ENCODE measurements around the gene FAM174B. TPM values are rescaled to one million over a fixed set of nuclear protein-coding genes. Genes with fewer than 3 reads are reported as not detected.

FAM174B gene
- total and polyA plus RNA-seq, 2 donors (not counting 1 experiment from before 2014, with no cell fraction given) = 0.03 to 1.9 TPM

- H3K9me3 Mint-ChIP-seq (ENCODE audit: insufficient read depth) = no peaks in the 10 kb centered on the region
- TF ChIP-seq EZH2 (IDR thresholded peaks at IDR 0.05; ENCODE audit: borderline replicate concordance, insufficient read depth, low read depth, low read length, poor library complexity, severe bottlenecking) = no peak
- no peak for TF ChIP-seq CTCF (IDR thresholded peaks at IDR 0.05)
Measured at GRCh38 chr15:92634060-92634459, 21.5 kb downstream of the FAM174B start.

GRCh38 chr15:92633418-92633817, 22.2 kb downstream of the FAM174B start:
- Mint-ChIP-seq H3K4me1 (no peaks in the 10 kb centered on the region), H3K27ac (no peak overlapping the region), H3K9me3 (ENCODE audit: insufficient read depth) (no peaks in the 10 kb centered on the region), H3K4me3 (no peak overlapping the region), H3K27me3 (peaks cover 13% of the 10 kb centered on the region)
- H3K9me3 ChIP-seq (ENCODE audit: control extremely low read depth in 1 of 3, control insufficient read depth in 2 of 3, insufficient read depth in 1 of 3, low read length in 2 of 3) = peaks cover 0 to 12% (median 0%) of the 10 kb centered on the region in 3 donors
- WGBS (ENCODE audit: insufficient coverage) = 98% methylated on average over 5 of the region's 6 CpGs
- H3K4me1 ChIP-seq (ENCODE audit: control insufficient read depth in 2 of 2, insufficient read depth in 2 of 2, low read length in 2 of 2) = no peaks in the 10 kb centered on the region
- no peak overlapping the region for H3K4me2 ChIP-seq (replicated peaks; ENCODE audit: low read depth, low read length, poor library complexity, severe bottlenecking)
- H3K79me2 ChIP-seq (ENCODE audit: control insufficient read depth, insufficient read depth, low read length) = no peaks in the 10 kb centered on the region
- H3K27ac ChIP-seq (ENCODE audit: low read length in 2 of 2) = no peak overlapping the region
- CTCF ChIA-PET = no interaction called here
- POLR2A ChIA-PET = no interaction called here
- H2AFZ ChIP-seq (ENCODE audit: insufficient read depth, low read depth, low read length, poor library complexity, severe bottlenecking) = no peak overlapping the region
- no peak for ATAC-seq (ENCODE audit: low read depth)
- no peak for DNase-seq
- intact Hi-C loops (cut with micrococcal nuclease) = no loop called here
- TF ChIP-seq CTCF (IDR thresholded peaks at IDR 0.05) = no peak
- TF ChIP-seq EZH2 (IDR thresholded peaks at IDR 0.05; ENCODE audit: borderline replicate concordance, insufficient read depth, low read depth, low read length, poor library complexity, severe bottlenecking) = no peak
- H4K20me1 ChIP-seq (ENCODE audit: control insufficient read depth, insufficient read depth, low read length, poor library complexity, severe bottlenecking) = no peaks in the 10 kb centered on the region
- H3K4me3 ChIP-seq (ENCODE audit: control extremely low read depth in 1 of 5, extremely low read depth in 1 of 5, insufficient read depth in 1 of 5, low read depth in 2 of 5, low read length in 4 of 5) = no peak overlapping the region
- H3K27me3 ChIP-seq (replicated peaks in 1 of 4; ENCODE audit: control extremely low read depth in 1 of 4, control insufficient read depth in 3 of 4, insufficient read depth in 4 of 4, low read length in 3 of 4) = no peaks in the 10 kb centered on the region
- no peaks in the 10 kb centered on the region for H3K36me3 ChIP-seq (replicated peaks in 1 of 2; ENCODE audit: control extremely low read depth in 1 of 2, control insufficient read depth in 1 of 2, extremely low read depth in 1 of 2, insufficient read depth in 2 of 2, low read length in 1 of 2)
- no peak overlapping the region for H3K9ac ChIP-seq (ENCODE audit: low read length)

More at GRCh38 chr15:92634060-92634459, 21.5 kb downstream of the FAM174B start:
- H3K4me1 ChIP-seq (ENCODE audit: control insufficient read depth in 2 of 2, insufficient read depth in 2 of 2, low read length in 2 of 2) = no peaks in the 10 kb centered on the region
- no peaks in the 10 kb centered on the region for H3K27me3 ChIP-seq (replicated peaks in 1 of 4; ENCODE audit: control extremely low read depth in 1 of 4, control insufficient read depth in 3 of 4, insufficient read depth in 4 of 4, low read length in 3 of 4)
- no peak for DNase-seq
- H2AFZ ChIP-seq (ENCODE audit: insufficient read depth, low read depth, low read length, poor library complexity, severe bottlenecking) = no peak overlapping the region
- intact Hi-C loops (cut with micrococcal nuclease) = no loop called here
- Mint-ChIP-seq H3K4me3 (no peak overlapping the region), H3K4me1 (no peaks in the 10 kb centered on the region), H3K27ac (no peak overlapping the region), H3K27me3 (peaks cover 17% of the 10 kb centered on the region)
- ChIA-PET POLR2A (no interaction called here), CTCF (no interaction called here)
- no peak overlapping the region for H3K4me3 ChIP-seq (ENCODE audit: control extremely low read depth in 1 of 5, extremely low read depth in 1 of 5, insufficient read depth in 1 of 5, low read depth in 2 of 5, low read length in 4 of 5)
- H3K9me3 ChIP-seq (ENCODE audit: control extremely low read depth in 1 of 3, control insufficient read depth in 2 of 3, insufficient read depth in 1 of 3, low read length in 2 of 3) = peaks cover 0 to 17% (median 0%) of the 10 kb centered on the region in 3 donors
- H3K27ac ChIP-seq (ENCODE audit: low read length in 2 of 2) = no peak overlapping the region
- no peaks in the 10 kb centered on the region for H3K79me2 ChIP-seq (ENCODE audit: control insufficient read depth, insufficient read depth, low read length)
- no peaks in the 10 kb centered on the region for H4K20me1 ChIP-seq (ENCODE audit: control insufficient read depth, insufficient read depth, low read length, poor library complexity, severe bottlenecking)
- H3K4me2 ChIP-seq (replicated peaks; ENCODE audit: low read depth, low read length, poor library complexity, severe bottlenecking) = no peak overlapping the region
- no peak for ATAC-seq (ENCODE audit: low read depth)
- no peaks in the 10 kb centered on the region for H3K36me3 ChIP-seq (replicated peaks in 1 of 2; ENCODE audit: control extremely low read depth in 1 of 2, control insufficient read depth in 1 of 2, extremely low read depth in 1 of 2, insufficient read depth in 2 of 2, low read length in 1 of 2)
- H3K9ac ChIP-seq (ENCODE audit: low read length) = no peak overlapping the region
- WGBS (ENCODE audit: insufficient coverage) = 85% methylated on average over 4 of the region's 4 CpGs
